Immature natural killer cell (primary cell): ENCODE results near the gene PDLIM4. TPM values are rescaled to one million over a fixed set of nuclear protein-coding genes. Genes with fewer than 3 reads are reported as not detected.
A peak's percentile ranks its signal among the peaks of the same experiment; 100 is the strongest.

Source experiments
- DNase-seq, 3 donors: peaks; one replicate each; pipeline ENCODE4 v3.0.0; 2022; ENCODE audit warnings: mixed read lengths in 1 of 3
- H3K27ac Mint-ChIP-seq, 6 donors: one replicate each; pipeline ENCODE4 v1.8.0; 2020; ENCODE audit warnings: mixed read lengths in 6 of 6, mild to moderate bottlenecking in 5 of 6, inconsistent platforms in 4 of 6, moderate library complexity in 3 of 6
- H3K27me3 Mint-ChIP-seq, 3 donors: one replicate each; pipeline ENCODE4 v1.8.0; 2020 to 2021; ENCODE audit warnings: low read depth in 3 of 3, mild to moderate bottlenecking in 3 of 3, mixed read lengths in 3 of 3, moderate library complexity in 3 of 3, inconsistent platforms in 1 of 3
- H3K36me3 Mint-ChIP-seq, 3 donors: one replicate each; pipeline ENCODE4 v1.8.0; 2020; ENCODE audit warnings: mixed read lengths in 3 of 3, inconsistent platforms in 2 of 3, mild to moderate bottlenecking in 2 of 3
- H3K4me1 Mint-ChIP-seq, 2 donors: one replicate each; pipeline ENCODE4 v1.8.0; 2020; ENCODE audit warnings: inconsistent platforms in 2 of 2, mild to moderate bottlenecking in 2 of 2, mixed read lengths in 2 of 2, moderate library complexity in 1 of 2
- H3K4me3 Mint-ChIP-seq, 5 donors: one replicate each; pipeline ENCODE4 v1.8.0; 2020; ENCODE audit warnings: mild to moderate bottlenecking in 5 of 5, mixed read lengths in 5 of 5, inconsistent platforms in 3 of 5, moderate library complexity in 3 of 5
- H3K9me3 Mint-ChIP-seq, 6 donors: one replicate each; pipeline ENCODE4 v1.8.0; 2020; ENCODE audit warnings: mild to moderate bottlenecking in 6 of 6, mixed read lengths in 6 of 6, inconsistent platforms in 4 of 6, moderate library complexity in 3 of 6
- polyA plus RNA-seq, 3 donors: library from polyadenylated mRNA; unstranded; fragments of 300-500 nt; fragmentation: Illumina TruSeq; gene quantifications; one replicate each; pipeline ENCODE4 v1.2.3, GENCODE V29; 2021

The PDLIM4 gene
- polyA plus RNA-seq, 3 donors from 2014 or later = not detected

DNA sequence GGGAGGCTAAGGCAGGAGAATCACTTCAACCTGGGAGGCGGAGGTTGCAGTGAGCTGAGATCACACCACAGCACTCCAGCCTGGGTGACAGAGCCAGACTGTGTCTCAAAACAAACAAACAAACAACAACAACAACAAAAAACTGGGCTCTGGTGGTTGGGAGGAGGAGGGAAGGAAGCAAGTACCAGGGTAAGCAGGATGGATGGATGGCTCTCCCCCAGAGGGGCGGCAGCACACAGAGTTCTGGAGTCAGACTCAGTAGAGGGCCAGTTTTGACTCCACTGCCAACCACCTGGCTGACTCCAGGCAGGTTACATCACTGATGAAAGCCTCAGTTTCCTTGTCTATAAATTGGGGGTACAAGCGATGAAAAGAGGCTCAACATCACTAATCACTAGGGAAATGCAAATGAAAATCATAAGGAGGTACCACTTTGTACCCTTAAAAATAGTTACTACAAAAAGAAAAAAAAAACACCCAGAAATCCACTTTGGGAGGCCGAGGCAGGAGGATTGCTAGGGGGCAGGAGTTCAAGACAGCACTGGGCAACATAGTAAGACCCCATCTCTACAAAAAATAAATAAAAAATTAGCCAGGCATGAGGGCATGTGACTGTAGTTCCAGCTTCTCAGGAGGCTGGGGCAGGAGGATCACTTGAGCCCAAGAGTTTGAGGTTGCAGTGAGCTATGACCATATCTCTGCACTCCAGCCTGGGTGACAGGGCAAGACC is 39.9 kb downstream of the PDLIM4 start:
- Mint-ChIP-seq H3K27ac (no peak overlapping the region), H3K36me3 (no peaks in the 10 kb centered on the region), H3K4me3 (no peak overlapping the region), H3K9me3 (no peaks in the 10 kb centered on the region), H3K27me3 (peaks cover 2 to 11% (median 10%) of the 10 kb centered on the region in 3 donors), H3K4me1 (peaks cover 18 to 23% of the 10 kb centered on the region in 2 donors)
- DNase-seq = no peak

DNA sequence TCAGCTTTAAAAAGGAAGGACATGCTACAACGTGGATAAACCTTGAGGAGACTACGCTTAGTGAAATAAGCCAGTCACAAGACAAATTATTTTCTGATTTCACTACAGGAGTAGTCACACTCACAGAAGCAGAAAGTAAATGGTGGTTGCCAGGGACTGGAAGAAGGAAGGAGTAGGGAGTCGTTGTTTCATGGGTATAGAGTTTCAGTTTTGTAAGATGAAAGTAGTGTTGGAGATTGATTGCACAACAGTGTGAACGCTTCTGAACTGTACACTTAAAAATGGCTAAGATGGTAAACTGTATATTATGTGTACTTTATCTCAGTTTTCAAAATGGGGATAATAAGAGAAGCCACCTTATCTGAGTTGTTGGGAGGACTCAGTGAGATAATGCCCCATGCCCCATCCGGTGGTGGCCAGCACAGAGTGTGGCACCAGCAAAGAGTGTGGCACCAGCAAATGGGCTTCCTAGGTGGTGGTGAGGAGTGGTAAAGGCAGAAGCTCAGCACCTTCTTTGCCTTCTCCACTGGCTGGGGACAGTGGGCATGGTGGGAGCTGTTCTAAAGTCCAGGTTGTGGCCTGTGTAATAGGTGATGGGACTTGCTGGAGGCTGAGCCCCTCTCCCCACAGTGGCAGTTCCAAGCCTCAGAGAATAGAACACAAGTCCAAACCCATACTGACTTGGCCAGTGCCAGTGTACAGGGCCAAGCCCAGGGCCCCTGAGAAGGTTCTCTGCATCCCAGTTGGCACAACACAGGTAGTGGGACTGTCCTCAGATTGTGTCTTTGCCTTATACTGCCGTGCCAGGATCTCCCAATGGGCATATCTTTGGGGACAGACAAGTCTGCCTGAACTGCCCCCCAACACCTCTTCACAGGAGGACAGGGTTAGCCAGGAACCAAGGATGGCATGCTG is 41.1 kb downstream of the PDLIM4 start:
- H3K27me3 Mint-ChIP-seq = peaks cover 1 to 10% (median 9%) of the 10 kb centered on the region in 3 donors
- no peak overlapping the region for H3K4me3 Mint-ChIP-seq
- no peak for DNase-seq
- no peak overlapping the region for H3K27ac Mint-ChIP-seq
- no peaks in the 10 kb centered on the region for H3K9me3 Mint-ChIP-seq
- H3K36me3 Mint-ChIP-seq = no peaks in the 10 kb centered on the region
- H3K4me1 Mint-ChIP-seq = peaks cover 13 to 15% of the 10 kb centered on the region in 2 donors

DNA sequence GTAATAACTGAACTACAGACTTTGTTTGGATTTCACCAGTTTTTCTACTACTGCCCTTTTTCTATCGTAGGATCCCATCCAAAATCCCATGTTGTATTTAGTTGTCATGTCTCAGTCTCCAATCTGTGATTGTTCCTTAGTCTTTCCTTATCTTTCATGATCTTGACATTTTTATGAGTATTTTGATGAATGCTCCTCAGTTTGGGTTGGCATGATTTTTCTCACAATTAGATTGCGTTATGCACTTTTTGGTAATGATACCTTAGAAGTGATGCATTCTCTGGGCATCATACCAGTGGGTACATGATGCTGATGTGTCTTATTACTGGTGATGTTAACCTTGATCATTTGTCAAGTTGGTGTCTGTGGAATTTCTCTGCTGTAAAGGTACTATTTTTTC is 42.4 kb downstream of the PDLIM4 start:
- Mint-ChIP-seq H3K36me3 (peaks cover 0 to 1% (median 0%) of the 10 kb centered on the region in 3 donors), H3K9me3 (peaks cover 0 to 2% (median under 1%) of the 10 kb centered on the region in 6 donors), H3K27me3 (peaks cover 0 to 10% (median 8%) of the 10 kb centered on the region in 3 donors), H3K4me1 (peaks cover 9 to 10% of the 10 kb centered on the region in 2 donors), H3K27ac (no peak overlapping the region), H3K4me3 (no peak overlapping the region)
- DNase-seq = no peak

DNA sequence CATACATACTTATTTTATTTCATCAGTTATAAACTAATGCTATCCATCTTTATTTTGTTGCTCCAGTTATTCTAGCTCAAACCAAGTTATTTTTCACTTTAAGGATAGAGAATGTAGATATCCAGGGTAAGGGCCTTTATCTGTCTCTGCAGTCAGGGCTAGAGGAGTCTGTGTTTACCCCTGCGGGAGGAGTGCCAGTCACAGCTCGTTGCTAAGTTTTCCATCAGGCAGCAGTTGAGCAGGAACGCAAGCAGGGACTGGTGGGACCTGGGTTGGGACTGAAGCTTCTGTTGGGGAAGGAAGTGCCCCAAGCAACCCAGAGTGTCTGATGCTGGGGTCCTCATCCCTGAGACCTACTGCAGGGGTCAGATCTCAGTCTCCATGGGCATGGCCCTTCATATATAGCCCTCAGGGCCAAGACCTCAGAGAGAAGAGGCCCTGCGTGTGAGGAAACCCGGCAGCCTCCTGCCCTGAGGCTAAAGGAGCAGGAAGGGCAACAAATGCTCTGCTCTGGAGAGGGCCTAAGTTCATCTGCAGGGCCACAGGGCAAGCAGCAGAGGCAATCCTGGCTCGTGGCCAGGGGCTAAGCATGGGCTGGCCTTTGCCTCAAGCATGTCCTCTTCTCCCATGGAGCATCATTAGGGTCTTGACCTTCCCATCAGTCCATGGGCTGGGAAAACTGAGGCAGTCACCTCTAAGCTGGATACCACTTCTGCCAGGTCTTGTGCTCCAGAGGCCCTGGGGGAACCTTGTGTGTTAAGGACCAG is 43.3 kb downstream of the PDLIM4 start:
- H3K27ac Mint-ChIP-seq = peak overlapping the region in 1 of 6 donors; percentile 53

DNA sequence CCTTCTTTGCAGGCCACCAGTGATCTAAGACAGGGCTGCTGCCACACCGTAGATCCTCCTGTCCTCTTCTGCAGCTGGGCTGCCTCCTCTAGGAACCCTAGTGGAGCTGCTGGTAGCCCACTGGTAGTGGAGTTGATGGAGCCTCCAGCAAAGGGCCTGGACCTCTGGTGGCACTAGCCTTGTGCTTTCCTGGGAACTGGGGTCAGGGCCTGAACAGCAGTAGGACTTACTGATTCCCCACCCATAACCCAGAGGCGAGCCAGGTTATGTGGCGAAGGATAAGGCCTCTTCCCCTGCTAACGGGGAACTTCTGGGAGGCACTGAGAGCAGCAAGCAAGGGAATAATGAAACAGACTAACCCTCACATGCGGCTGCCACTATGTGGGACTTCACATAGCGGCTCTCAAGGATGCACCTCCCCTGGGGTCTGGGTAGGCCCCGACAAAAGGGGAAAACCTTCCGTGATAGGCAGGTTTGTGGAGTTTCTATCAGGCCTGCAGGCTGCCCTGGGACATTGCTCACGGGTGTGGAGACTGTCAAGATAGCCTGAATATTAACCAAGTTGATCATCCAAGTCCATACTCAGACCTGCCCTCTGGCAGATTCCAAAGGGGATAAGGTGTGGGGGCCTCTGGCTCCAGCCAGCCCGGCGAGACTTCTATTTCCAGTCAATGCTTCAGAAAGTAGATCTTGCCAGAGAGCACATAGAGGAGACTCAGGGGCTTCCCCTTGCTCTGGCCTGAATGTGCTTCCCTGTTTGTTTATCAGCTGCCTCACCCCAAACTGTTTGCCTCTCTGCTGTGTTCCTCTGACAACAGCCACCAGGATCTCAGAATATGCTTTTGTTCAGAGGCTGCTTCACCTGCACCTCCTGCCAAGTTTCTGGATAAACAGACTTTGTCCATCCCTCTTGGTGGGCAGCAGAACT is 44.1 kb downstream of the PDLIM4 start:
- Mint-ChIP-seq H3K36me3 (peaks cover 0 to 7% (median 3%) of the 10 kb centered on the region in 3 donors), H3K9me3 (peaks cover 2 to 8% (median 5%) of the 10 kb centered on the region in 6 donors), H3K27ac (no peak overlapping the region), H3K4me1 (no peaks in the 10 kb centered on the region), H3K4me3 (no peak overlapping the region), H3K27me3 (peaks cover 1 to 10% (median 1%) of the 10 kb centered on the region in 3 donors)
- no peak for DNase-seq

More for the DNA sequence above, 43.3 kb downstream of the PDLIM4 start:
- H3K4me1 Mint-ChIP-seq = peaks cover under 1 to 2% of the 10 kb centered on the region in 2 donors
- H3K27me3 Mint-ChIP-seq = peaks cover 1 to 10% (median 3%) of the 10 kb centered on the region in 3 donors
- peaks cover 2 to 8% (median 5%) of the 10 kb centered on the region in 6 donors for H3K9me3 Mint-ChIP-seq
- H3K4me3 Mint-ChIP-seq = no peak overlapping the region
- peaks cover 0 to 7% (median 3%) of the 10 kb centered on the region in 3 donors for H3K36me3 Mint-ChIP-seq
- no peak for DNase-seq

DNA sequence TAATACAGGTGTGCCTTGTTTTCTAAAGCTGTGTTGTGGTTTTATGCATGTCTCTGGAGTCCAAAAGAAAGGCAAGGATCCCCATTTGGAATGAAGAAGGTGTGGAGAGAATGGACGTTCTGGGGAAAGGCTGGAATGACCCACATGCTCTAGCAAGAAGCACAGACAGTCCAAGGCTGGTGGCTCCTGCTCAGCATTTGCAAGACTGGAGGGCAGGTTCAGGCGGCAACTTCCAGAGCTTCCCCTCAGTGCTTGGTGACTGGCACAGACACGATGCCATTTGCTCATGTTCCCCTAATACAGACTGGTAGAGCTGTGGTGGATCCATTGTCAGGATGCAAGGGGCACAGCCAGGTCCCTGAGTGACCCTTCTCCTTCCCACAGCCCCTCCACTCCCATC is 44.9 kb downstream of the PDLIM4 start:
- peaks cover 0 to 4% (median 1%) of the 10 kb centered on the region in 3 donors for H3K27me3 Mint-ChIP-seq
- peaks cover 2 to 8% (median 5%) of the 10 kb centered on the region in 6 donors for H3K9me3 Mint-ChIP-seq
- H3K27ac Mint-ChIP-seq = no peak overlapping the region
- no peaks in the 10 kb centered on the region for H3K4me1 Mint-ChIP-seq
- peaks cover 0 to 7% (median 3%) of the 10 kb centered on the region in 3 donors for H3K36me3 Mint-ChIP-seq
- DNase-seq = no peak
- H3K4me3 Mint-ChIP-seq = no peak overlapping the region

DNA sequence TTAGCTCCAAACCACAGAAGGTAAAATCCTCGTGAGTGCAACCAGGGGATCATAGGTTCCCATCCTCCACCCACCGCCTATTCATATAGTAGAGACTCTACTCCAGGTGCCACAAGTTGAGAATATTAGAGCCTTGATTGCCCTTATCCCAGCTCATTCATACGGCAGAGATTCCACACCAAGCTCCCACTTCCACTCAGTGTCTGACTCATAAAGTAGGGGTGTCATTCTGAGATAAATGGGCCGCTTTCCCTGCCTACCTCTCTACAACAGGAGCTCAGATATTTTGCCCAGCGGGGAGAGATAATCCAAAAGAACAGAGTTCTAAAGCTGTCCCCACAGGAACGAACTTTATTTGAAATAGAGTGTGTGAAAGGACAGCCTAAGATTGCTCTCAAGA is 46.1 kb downstream of the PDLIM4 start:
- peaks cover 0 to 2% (median 1%) of the 10 kb centered on the region in 3 donors for H3K27me3 Mint-ChIP-seq
- DNase-seq = no peak
- H3K9me3 Mint-ChIP-seq = peaks cover 2 to 8% (median 5%) of the 10 kb centered on the region in 6 donors
- H3K27ac Mint-ChIP-seq = no peak overlapping the region
- no peak overlapping the region for H3K4me3 Mint-ChIP-seq
- no peaks in the 10 kb centered on the region for H3K4me1 Mint-ChIP-seq
- peaks cover 0 to 7% (median 3%) of the 10 kb centered on the region in 3 donors for H3K36me3 Mint-ChIP-seq

DNA sequence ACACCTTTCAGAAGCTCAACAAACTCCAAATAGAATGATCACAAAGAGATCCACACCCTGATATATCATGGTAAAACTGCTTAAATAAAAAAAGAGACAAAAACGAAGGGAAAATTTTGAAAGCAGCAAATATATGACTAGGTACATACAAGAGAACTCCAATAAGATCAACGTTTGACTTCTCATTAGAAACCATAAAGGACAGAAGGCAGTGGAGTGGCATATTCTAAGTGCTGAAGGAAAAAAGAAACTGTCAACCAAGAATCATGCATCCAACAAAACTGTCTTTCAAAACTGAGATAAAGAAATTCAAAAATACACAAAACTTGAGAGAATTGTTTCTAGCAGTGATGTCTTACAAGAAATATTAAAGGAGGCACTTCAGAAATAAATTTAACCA is 47.9 kb downstream of the PDLIM4 start:
- Mint-ChIP-seq H3K4me3 (no peak overlapping the region), H3K27ac (no peak overlapping the region), H3K36me3 (peaks cover 0 to 7% (median 3%) of the 10 kb centered on the region in 3 donors), H3K9me3 (peaks cover 2 to 8% (median 5%) of the 10 kb centered on the region in 6 donors), H3K4me1 (no peaks in the 10 kb centered on the region), H3K27me3 (peaks cover 0 to 6% (median 1%) of the 10 kb centered on the region in 3 donors)
- DNase-seq = no peak

DNA sequence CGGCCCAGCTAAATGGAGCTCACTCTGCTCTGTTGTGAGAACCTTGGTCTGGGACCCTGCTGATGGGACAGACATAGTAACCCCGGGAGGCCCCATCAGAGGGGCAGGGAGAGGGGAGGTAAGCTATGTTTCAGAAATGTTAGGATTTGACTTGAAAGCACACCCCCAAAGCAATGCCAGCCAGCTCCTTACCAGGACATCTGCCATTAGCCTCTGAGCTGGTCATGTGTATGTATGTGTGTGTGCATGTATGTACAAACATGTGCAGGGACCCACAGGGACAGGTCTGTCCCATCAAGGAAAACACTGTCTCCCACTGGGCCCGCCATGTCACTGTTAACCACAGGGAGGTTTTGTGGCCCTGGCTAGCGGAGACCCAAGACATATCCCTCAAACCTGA is 51.2 kb downstream of the PDLIM4 start:
- H3K36me3 Mint-ChIP-seq = peaks cover 0 to 7% (median 3%) of the 10 kb centered on the region in 3 donors
- H3K9me3 Mint-ChIP-seq = peaks cover 2 to 8% (median 5%) of the 10 kb centered on the region in 6 donors
- H3K4me3 Mint-ChIP-seq = no peak overlapping the region
- no peaks in the 10 kb centered on the region for H3K4me1 Mint-ChIP-seq
- H3K27me3 Mint-ChIP-seq = peaks cover 1 to 6% (median 1%) of the 10 kb centered on the region in 3 donors
- no peak overlapping the region for H3K27ac Mint-ChIP-seq
- no peak for DNase-seq

DNA sequence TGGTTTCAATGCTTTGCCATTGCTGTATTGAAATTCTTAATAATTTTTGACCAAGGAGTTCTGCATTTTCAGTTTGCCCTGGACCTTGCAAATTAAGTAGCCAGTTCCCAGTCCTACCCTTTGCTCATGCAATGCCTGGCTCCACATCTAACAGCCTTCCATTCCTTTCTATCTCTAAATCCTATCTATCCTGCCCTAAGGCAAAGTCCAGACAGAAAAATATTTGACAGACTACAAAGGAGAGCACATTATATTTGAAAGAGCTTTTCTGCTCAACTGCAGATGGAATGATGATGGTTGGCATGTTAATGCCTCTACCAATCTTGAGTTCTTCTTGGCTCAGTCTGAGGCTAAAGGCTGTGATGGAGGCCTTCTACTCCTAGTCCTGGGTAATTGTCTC is 52.2 kb downstream of the PDLIM4 start:
- Mint-ChIP-seq H3K4me1 (no peaks in the 10 kb centered on the region), H3K27me3 (peaks cover 2 to 6% (median 3%) of the 10 kb centered on the region in 3 donors), H3K36me3 (peaks cover 0 to 7% (median 3%) of the 10 kb centered on the region in 3 donors), H3K4me3 (no peak overlapping the region), H3K27ac (no peak overlapping the region), H3K9me3 (peaks cover 0 to 8% (median 5%) of the 10 kb centered on the region in 6 donors)
- no peak for DNase-seq

DNA sequence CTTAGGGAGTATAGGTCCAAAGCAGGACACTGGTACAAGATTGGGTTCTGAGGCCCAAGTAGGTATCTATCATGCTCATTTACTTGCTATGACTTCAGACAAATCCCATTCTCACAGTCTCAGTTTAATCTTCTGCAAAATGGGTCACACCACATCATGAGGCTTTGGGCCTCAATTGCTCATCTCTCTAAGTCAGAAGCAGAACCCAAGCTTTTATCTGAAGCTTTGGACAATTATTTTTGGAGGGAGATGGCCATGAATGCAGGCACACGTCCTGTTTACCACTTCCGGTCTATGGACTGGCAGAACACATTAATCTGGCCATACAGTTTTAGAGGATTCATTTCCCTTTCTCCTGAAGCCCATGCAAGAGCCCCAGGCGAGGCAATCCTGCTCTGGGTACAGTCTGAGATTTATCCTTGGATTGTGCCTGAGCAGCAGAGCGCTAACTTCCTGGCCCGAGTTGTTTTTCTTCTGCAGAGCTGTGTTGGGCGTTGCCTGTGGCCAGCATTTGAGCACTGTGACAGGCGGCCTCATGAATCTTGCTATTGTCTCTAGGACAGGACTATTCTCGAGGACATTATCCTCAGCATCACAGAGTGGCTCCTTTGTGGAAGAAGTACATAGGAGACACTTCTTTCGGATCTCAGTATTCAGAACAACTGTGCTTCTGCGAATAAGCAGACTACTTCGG is 52.8 kb downstream of the PDLIM4 start:
- no peak for DNase-seq
- Mint-ChIP-seq H3K4me1 (no peaks in the 10 kb centered on the region), H3K4me3 (no peak overlapping the region), H3K36me3 (peaks cover 0 to 2% (median 1%) of the 10 kb centered on the region in 3 donors), H3K27me3 (peaks cover 2 to 4% (median 2%) of the 10 kb centered on the region in 3 donors), H3K9me3 (peaks cover 0 to 3% (median 3%) of the 10 kb centered on the region in 6 donors), H3K27ac (no peak overlapping the region)

DNA sequence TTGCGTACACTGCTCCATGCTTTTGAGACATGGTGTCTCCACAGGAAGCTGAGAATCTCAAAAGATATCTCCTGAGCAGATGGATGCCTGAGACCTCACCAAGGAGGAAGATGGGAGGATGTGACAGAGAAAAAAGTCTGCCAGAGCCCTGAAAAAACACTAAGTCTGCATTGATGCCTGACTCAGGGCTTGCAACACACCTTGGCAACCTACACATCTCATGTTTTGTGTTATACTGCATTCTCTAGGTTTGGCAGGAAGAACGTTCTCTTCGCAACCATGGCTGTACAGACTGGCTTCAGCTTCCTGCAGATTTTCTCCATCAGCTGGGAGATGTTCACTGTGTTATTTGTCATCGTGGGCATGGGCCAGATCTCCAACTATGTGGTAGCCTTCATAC is 55.9 kb downstream of the PDLIM4 start:
- H3K27me3 Mint-ChIP-seq = peaks cover 2 to 4% (median 2%) of the 10 kb centered on the region in 3 donors
- H3K27ac Mint-ChIP-seq = no peak overlapping the region
- H3K9me3 Mint-ChIP-seq = no peaks in the 10 kb centered on the region
- H3K4me3 Mint-ChIP-seq = no peak overlapping the region
- DNase-seq = no peak
- no peaks in the 10 kb centered on the region for H3K36me3 Mint-ChIP-seq
- H3K4me1 Mint-ChIP-seq = no peaks in the 10 kb centered on the region
